22Rv1 (cell line): Measurements from ENCODE around the gene FAM163B.

Experiments
- CTCF ChIP-seq: fragments of 450-650 bp; IDR thresholded peaks from 2 replicates; pipeline ENCODE4 v1.5.1; 2017; ENCODE audit warnings: mild to moderate bottlenecking
- ZFX ChIP-seq: fragments of 450-650 bp; IDR thresholded peaks from 2 replicates; pipeline ENCODE4 v1.6.1; 2017; ENCODE audit warnings: antibody characterized with exemption, borderline replicate concordance

GRCh38 chr9:133576031-133576874 lies 32.9 kb downstream of the FAM163B start:
- TF ChIP-seq ZFX (no peak), CTCF (no peak)
